ENCODE measurements around the gene EBLN1.

The EBLN1 gene

GRCh38 chr10:22245567-22245966 is 27.8 kb upstream of the EBLN1 start:
- no peak for TF ChIP-seq CTCF (IDR thresholded peaks at IDR 0.05; ENCODE audit: low read depth, low read length)
- in situ Hi-C loops (cut with HindIII; ENCODE audit: low sequenced_read_pairs), result no loop called here
- peak; percentile 6 for DNase-seq (ENCODE audit: low read depth, low spot score)

GRCh38 chr10:22244855-22245254 is 27.0 kb upstream of the EBLN1 start:
- DNase-seq (ENCODE audit: low read depth, low spot score), result no peak
- no peak for TF ChIP-seq CTCF (IDR thresholded peaks at IDR 0.05; ENCODE audit: low read depth, low read length)
- no peak overlapping the region for H3K4me3 ChIP-seq (ENCODE audit: low read depth, low read length)
- in situ Hi-C loops (cut with HindIII; ENCODE audit: low sequenced_read_pairs), result no loop called here

More at GRCh38 chr10:22245567-22245966, 27.8 kb upstream of the EBLN1 start:
- no peak overlapping the region for H3K4me3 ChIP-seq (ENCODE audit: low read depth, low read length)

GRCh38 chr10:22244001-22244400 is 26.2 kb upstream of the EBLN1 start:
- no peak for DNase-seq (ENCODE audit: low read depth, low spot score)
- in situ Hi-C loops (cut with HindIII; ENCODE audit: low sequenced_read_pairs), result no loop called here
- H3K4me3 ChIP-seq (ENCODE audit: low read depth, low read length), result no peak overlapping the region
- TF ChIP-seq CTCF (IDR thresholded peaks at IDR 0.05; ENCODE audit: low read depth, low read length), result peak; percentile 16

GRCh38 chr10:22243321-22243720 is 25.5 kb upstream of the EBLN1 start:
- H3K4me3 ChIP-seq (ENCODE audit: low read depth, low read length), result no peak overlapping the region
- in situ Hi-C loops (cut with HindIII; ENCODE audit: low sequenced_read_pairs), result no loop called here
- TF ChIP-seq CTCF (IDR thresholded peaks at IDR 0.05; ENCODE audit: low read depth, low read length), result no peak
- no peak for DNase-seq (ENCODE audit: low read depth, low spot score)

GRCh38 chr10:22231260-22231659 is 13.4 kb upstream of the EBLN1 start:
- no peak for TF ChIP-seq CTCF (IDR thresholded peaks at IDR 0.05; ENCODE audit: low read depth, low read length)
- no peak for DNase-seq (ENCODE audit: low read depth, low spot score)
- in situ Hi-C loops (cut with HindIII; ENCODE audit: low sequenced_read_pairs), result no loop called here
- H3K4me3 ChIP-seq (ENCODE audit: low read depth, low read length), result no peak overlapping the region

GRCh38 chr10:22230158-22230833 is 12.5 kb upstream of the EBLN1 start:
- in situ Hi-C loops (cut with HindIII; ENCODE audit: low sequenced_read_pairs), result no loop called here
- DNase-seq (ENCODE audit: low read depth, low spot score), result peak; percentile 70
- no peak for TF ChIP-seq CTCF (IDR thresholded peaks at IDR 0.05; ENCODE audit: low read depth, low read length)
- peak overlapping the region; percentile 77 for H3K4me3 ChIP-seq (ENCODE audit: low read depth, low read length)

Data from astrocyte of the spinal cord (primary cell).